Right lobe of liver (tissue), 4 donors: Measurements from ENCODE around the gene BOD1.

Source experiments
- CTCF ChIP-seq, 4 donors: fragments of 200-600 bp in 3 of 4; fragments of 450-650 bp in 1 of 4; IDR thresholded peaks; one replicate each; pipeline versions ENCODE4 v1.5.1 to v1.8.0; 2016 to 2022; ENCODE audit warnings: antibody characterized with exemption in 4 of 4, mild to moderate bottlenecking in 2 of 4
- POLR2A ChIP-seq: fragments of 450-650 bp; IDR thresholded peaks from one replicate; pipeline ENCODE4 v1.6.1; 2017; ENCODE audit warnings: antibody characterized with exemption, mild to moderate bottlenecking
- donor health status: DM: no; HTN: no; CAD: no.
- donor health status: DM: no; HTN: no; CAD: no.
- donor health status: DM: no; HTN: yes; CAD: no.

- TF ChIP-seq CTCF (IDR thresholded peaks at IDR 0.05): no peak
- TF ChIP-seq POLR2A: no peak
Observed at GRCh38 chr5:173591056-173591514, 25.4 kb downstream of the BOD1 start.
